ENCODE measurements around the gene EFHC1.
"Not testable (repeated sequence)": the region's sequence is repeated elsewhere in the genome, so short reads cannot be mapped to it uniquely, and the experiment has no call there.

The EFHC1 gene

DNA sequence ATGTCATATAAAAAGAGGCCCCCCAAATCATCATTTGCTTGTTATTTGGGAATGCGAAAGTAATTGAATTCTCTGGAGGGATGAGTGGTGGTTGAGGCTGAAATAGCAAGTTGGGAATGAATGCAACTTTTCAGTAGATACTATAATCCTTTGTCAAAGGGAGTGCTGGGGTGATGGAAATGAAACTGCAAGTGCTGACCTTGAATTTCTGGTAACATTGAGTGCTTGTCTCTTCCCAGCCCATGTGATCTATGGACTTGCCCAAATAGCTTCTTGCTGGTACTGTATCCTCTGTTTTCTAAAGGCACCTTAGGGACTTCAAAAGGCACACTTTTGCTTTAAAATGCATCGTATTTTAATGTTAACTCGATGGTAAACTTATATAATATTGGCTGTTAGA, 43.4 kb upstream of the EFHC1 start:
- TF ChIP-seq, protein P1, sequence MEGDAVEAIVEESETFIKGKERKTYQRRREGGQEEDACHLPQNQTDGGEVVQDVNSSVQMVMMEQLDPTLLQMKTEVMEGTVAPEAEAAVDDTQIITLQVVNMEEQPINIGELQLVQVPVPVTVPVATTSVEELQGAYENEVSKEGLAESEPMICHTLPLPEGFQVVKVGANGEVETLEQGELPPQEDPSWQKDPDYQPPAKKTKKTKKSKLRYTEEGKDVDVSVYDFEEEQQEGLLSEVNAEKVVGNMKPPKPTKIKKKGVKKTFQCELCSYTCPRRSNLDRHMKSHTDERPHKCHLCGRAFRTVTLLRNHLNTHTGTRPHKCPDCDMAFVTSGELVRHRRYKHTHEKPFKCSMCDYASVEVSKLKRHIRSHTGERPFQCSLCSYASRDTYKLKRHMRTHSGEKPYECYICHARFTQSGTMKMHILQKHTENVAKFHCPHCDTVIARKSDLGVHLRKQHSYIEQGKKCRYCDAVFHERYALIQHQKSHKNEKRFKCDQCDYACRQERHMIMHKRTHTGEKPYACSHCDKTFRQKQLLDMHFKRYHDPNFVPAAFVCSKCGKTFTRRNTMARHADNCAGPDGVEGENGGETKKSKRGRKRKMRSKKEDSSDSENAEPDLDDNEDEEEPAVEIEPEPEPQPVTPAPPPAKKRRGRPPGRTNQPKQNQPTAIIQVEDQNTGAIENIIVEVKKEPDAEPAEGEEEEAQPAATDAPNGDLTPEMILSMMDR (IDR thresholded peaks at IDR 0.05; ENCODE audit: low read depth, low read length, missing control alignments) = no peak
- DNase-seq (ENCODE audit: low read depth) = no peak
- in situ Hi-C loops (cut with HindIII; ENCODE audit: low sequenced_read_pairs) = no loop called here
- H3K4me3 ChIP-seq (ENCODE audit: low read depth, low read length) = no peak overlapping the region

DNA sequence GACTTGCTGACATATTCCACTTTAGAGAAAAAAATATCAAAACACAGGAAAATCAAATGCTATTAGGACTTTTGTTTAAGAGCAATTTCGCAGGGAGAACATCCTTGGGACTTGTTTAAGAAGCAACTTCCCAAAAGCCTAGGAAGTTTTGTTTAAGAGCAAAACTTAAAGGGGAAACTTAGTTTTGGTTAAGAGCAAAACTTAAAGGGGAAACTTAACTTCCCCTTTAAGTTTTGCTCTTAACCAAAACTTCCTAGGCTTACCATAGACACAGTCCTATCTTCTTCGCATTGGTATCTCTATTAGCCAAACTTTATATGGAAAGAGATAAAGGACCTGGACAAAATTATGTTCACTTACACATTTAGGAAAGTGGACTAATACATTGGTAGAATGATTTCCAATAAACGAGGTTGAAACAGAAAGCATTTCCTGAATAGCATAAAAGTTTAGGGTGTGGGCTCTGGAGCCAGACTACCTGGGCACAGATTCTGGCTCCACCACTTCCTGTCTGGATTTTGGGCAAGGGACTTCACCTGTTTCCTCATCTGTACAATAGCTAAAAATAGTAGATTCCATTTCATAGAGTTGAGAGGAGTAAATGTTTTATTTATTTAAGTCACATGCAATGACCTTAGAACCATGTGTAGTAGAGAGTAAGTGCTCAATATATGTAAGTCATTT, 42.5 kb upstream of the EFHC1 start:
- no peak for DNase-seq (ENCODE audit: low read depth)

DNA sequence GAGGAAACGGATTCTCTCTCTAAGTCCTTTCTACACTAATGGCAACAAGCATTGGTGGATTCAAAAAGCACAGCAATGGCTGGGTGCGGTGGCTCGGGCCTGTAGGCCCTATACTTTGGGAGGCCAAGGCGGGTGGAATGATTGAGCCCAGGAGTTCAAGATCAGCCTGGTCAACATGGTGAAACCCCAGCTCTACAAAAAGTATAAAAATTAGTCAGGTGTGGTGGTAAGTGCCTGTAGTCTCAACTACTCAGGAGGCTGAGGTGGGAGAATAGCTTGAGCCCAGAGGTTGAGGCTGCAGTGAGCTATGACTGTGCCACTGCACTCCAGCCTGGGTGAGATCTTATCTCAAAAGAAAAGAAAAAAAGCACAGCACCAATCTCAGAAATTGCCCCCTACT, 38.9 kb upstream of the EFHC1 start:
- no peak overlapping the region for H3K4me3 ChIP-seq (ENCODE audit: low read depth, low read length)
- TF ChIP-seq, protein P1 (IDR thresholded peaks at IDR 0.05; ENCODE audit: low read depth, low read length, missing control alignments) = no peak
- in situ Hi-C loops (cut with HindIII; ENCODE audit: low sequenced_read_pairs) = no loop called here
- DNase-seq (ENCODE audit: low read depth) = no peak

More for the DNA sequence above, 42.5 kb upstream of the EFHC1 start:
- in situ Hi-C loops (cut with HindIII; ENCODE audit: low sequenced_read_pairs) = no loop called here
- no peak overlapping the region for H3K4me3 ChIP-seq (ENCODE audit: low read depth, low read length)
- TF ChIP-seq, protein P1 (IDR thresholded peaks at IDR 0.05; ENCODE audit: low read depth, low read length, missing control alignments) = no peak

DNA sequence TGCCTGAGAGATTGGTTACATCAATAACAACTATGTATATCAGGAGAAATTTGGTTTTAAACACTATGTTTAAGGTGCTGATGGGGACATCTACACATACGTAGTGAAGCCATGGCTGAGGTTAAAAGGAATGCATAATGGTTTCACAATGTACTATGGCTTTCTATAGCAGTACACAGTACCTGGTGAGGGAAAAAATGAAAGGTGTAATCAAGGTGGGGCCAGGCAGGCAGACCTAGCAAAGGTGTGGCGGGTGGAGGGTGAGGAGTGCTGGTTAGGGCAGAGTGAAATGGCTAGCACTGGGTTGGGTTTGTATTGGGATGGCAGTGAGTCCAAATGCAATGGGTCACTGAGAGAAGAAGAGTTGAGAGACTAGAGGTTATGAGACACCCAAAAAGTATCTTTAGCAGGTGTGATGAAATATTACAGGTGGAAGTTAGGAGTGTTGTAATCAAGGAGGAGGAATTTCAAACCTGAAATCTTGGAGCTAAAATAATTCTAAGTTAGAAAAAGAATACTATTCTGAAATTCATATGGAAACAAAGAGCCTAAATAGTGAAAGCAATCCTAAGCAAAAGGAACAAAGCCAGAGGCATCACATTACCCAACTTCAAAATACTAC, 35.9 kb upstream of the EFHC1 start:
- DNase-seq (ENCODE audit: low read depth) = no peak
- TF ChIP-seq, protein P1 (IDR thresholded peaks at IDR 0.05; ENCODE audit: low read depth, low read length, missing control alignments) = no peak
- in situ Hi-C loops (cut with HindIII; ENCODE audit: low sequenced_read_pairs) = no loop called here
- H3K4me3 ChIP-seq (ENCODE audit: low read depth, low read length) = no peak overlapping the region

DNA sequence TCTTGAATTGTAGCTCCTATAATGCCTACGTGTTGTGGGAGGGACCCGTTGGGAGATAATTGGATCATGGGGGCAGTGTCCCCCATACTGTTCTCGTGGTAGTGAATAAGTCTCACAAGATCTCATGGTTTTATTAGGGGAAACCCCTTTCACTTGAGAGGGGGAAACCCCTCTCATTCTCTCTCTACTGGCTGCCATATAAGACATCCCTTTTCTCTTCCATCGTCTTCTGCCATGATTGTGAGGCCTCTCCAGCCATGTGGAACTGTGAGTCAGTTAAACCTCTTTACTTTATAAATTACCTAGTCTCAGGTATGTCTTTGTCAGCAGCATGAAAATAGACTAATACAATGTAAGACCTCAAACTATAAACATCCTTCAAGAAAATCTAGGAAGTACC, 35.1 kb upstream of the EFHC1 start:
- TF ChIP-seq, protein P1 (IDR thresholded peaks at IDR 0.05; ENCODE audit: low read depth, low read length, missing control alignments) = no peak
- no peak for DNase-seq (ENCODE audit: low read depth)
- in situ Hi-C loops (cut with HindIII; ENCODE audit: low sequenced_read_pairs) = no loop called here
- no peak overlapping the region for H3K4me3 ChIP-seq (ENCODE audit: low read depth, low read length)

DNA sequence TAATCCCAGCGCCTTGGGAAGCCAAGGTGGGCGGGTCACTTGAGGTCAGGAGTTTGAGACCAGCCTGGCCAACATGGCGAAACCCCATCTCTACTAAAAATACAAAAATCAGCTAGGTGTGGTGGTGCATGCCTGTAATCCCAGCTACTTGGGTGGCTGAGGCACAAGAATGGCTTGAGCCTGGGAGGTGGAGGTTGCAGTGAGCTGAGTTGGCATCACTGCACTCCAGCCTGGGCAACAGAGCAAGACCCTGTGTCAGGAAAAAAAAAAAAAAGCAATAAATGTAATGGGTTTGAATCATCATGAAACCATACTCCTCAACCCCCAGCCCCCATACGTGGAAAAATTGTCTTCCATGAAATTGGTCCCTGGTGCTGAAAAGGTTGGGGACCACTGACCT, 32.0 kb upstream of the EFHC1 start:
- in situ Hi-C loops (cut with HindIII; ENCODE audit: low sequenced_read_pairs); DNase-seq (ENCODE audit: low read depth); H3K4me3 ChIP-seq (ENCODE audit: low read depth, low read length): not testable (repeated sequence)

DNA sequence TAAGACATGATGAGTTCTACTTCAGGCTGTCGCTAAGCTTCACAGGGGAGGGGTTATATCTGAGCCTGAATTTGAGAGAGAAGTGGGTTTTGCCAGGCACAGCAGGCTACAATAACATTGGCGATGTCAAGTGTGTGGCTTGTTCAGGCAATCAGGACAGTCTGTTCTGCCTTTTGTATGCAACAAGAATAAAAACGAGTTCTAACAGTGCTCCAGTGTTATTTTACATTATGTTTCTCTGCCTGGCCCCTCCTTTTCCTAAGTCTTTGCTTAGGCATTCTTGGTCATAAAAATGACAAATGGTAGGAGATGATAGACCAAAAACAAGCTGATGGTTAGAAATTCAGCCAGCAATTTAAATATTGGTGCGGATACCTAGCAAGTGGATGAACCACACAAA, 31.4 kb upstream of the EFHC1 start:
- DNase-seq (ENCODE audit: low read depth) = no peak
- TF ChIP-seq, protein P1 (IDR thresholded peaks at IDR 0.05; ENCODE audit: low read depth, low read length, missing control alignments) = no peak
- no peak overlapping the region for H3K4me3 ChIP-seq (ENCODE audit: low read depth, low read length)
- in situ Hi-C loops (cut with HindIII; ENCODE audit: low sequenced_read_pairs) = no loop called here
